ENCODE data around the gene GALNT13. TPM values are rescaled to one million over a fixed set of nuclear protein-coding genes. Genes with fewer than 3 reads are reported as not detected.

The GALNT13 gene
- total RNA-seq: not detected

- Mint-ChIP-seq H3K4me3 (no peak within 1 kb of the TSS), H3K9me3 (peaks cover 3% of the 10 kb centered on the region), H3K36me3 (ENCODE audit: insufficient read depth) (peaks cover 1% of the 10 kb centered on the region), H3K27me3 (ENCODE audit: low read depth) (peaks cover 27% of the 10 kb centered on the region), H3K4me1 (ENCODE audit: low read depth) (peaks cover 3% of the 10 kb centered on the region)
- ATAC-seq (peak in 1 of 2 donors; percentile 37), DNase-seq (no peak)
These were observed at the start of gene GALNT13 for GRCh38 chr2:153871231-153872221. Gene GALNT13, plus strand, starts transcription at chr2:153871922.

GRCh38 chr2:153823880-153824279, 47.8 kb upstream of the GALNT13 start:
- ATAC-seq: no peak
- no peak for DNase-seq
- Mint-ChIP-seq H3K9me3 (peaks cover 13% of the 10 kb centered on the region), H3K36me3 (ENCODE audit: insufficient read depth) (no peaks in the 10 kb centered on the region), H3K4me3 (no peak overlapping the region), H3K27me3 (ENCODE audit: low read depth) (no peaks in the 10 kb centered on the region), H3K4me1 (ENCODE audit: low read depth) (no peaks in the 10 kb centered on the region)

- Mint-ChIP-seq H3K27me3 (ENCODE audit: low read depth) (no peaks in the 10 kb centered on the region), H3K36me3 (ENCODE audit: insufficient read depth) (no peaks in the 10 kb centered on the region), H3K9me3 (peaks cover 30% of the 10 kb centered on the region), H3K4me3 (no peak overlapping the region), H3K4me1 (ENCODE audit: low read depth) (no peaks in the 10 kb centered on the region)
- no peak for DNase-seq
- no peak for ATAC-seq
These were observed 43.4 kb upstream of the GALNT13 start for GRCh38 chr2:153828335-153828734.

- Mint-ChIP-seq H3K36me3 (ENCODE audit: insufficient read depth) (no peaks in the 10 kb centered on the region), H3K4me1 (ENCODE audit: low read depth) (no peaks in the 10 kb centered on the region), H3K27me3 (ENCODE audit: low read depth) (no peaks in the 10 kb centered on the region), H3K9me3 (peaks cover 19% of the 10 kb centered on the region), H3K4me3 (no peak overlapping the region)
- ATAC-seq: no peak
- no peak for DNase-seq
These were observed 37.1 kb upstream of the GALNT13 start for GRCh38 chr2:153834662-153835061.

GRCh38 chr2:153858250-153858649, 13.5 kb upstream of the GALNT13 start:
- DNase-seq (no peak), ATAC-seq (no peak)
- Mint-ChIP-seq H3K9me3 (peaks cover 3% of the 10 kb centered on the region), H3K36me3 (ENCODE audit: insufficient read depth) (no peaks in the 10 kb centered on the region), H3K4me3 (no peak overlapping the region), H3K27me3 (ENCODE audit: low read depth) (no peaks in the 10 kb centered on the region), H3K4me1 (ENCODE audit: low read depth) (no peaks in the 10 kb centered on the region)

GRCh38 chr2:153864022-153864421, 7.7 kb upstream of the GALNT13 start:
- Mint-ChIP-seq H3K4me1 (ENCODE audit: low read depth) (no peaks in the 10 kb centered on the region), H3K4me3 (no peak overlapping the region), H3K9me3 (peaks cover 7% of the 10 kb centered on the region), H3K27me3 (ENCODE audit: low read depth) (no peaks in the 10 kb centered on the region), H3K36me3 (ENCODE audit: insufficient read depth) (no peaks in the 10 kb centered on the region)
- ATAC-seq (no peak), DNase-seq (no peak)

- ATAC-seq: no peak
- H3K4me1 Mint-ChIP-seq (ENCODE audit: low read depth): no peaks in the 10 kb centered on the region
- peaks cover 7% of the 10 kb centered on the region for H3K9me3 Mint-ChIP-seq
- no peak for DNase-seq
- no peak overlapping the region for H3K4me3 Mint-ChIP-seq
- no peaks in the 10 kb centered on the region for H3K36me3 Mint-ChIP-seq (ENCODE audit: insufficient read depth)
- peaks cover 6% of the 10 kb centered on the region for H3K27me3 Mint-ChIP-seq (ENCODE audit: low read depth)
These were observed 5.1 kb upstream of the GALNT13 start for GRCh38 chr2:153866595-153866994.

- Mint-ChIP-seq H3K36me3 (ENCODE audit: insufficient read depth) (peaks cover 1% of the 10 kb centered on the region), H3K9me3 (peaks cover 3% of the 10 kb centered on the region), H3K4me1 (ENCODE audit: low read depth) (peaks cover 3% of the 10 kb centered on the region), H3K27me3 (ENCODE audit: low read depth) (peaks cover 27% of the 10 kb centered on the region), H3K4me3 (no peak overlapping the region)
- ATAC-seq: no peak
- no peak for DNase-seq
These were observed 1.4 kb upstream of the GALNT13 start for GRCh38 chr2:153870308-153870707.

- no peak overlapping the region for H3K4me3 Mint-ChIP-seq
- peaks cover 3% of the 10 kb centered on the region for H3K4me1 Mint-ChIP-seq (ENCODE audit: low read depth)
- peaks cover 1% of the 10 kb centered on the region for H3K36me3 Mint-ChIP-seq (ENCODE audit: insufficient read depth)
- DNase-seq (no peak), ATAC-seq (no peak)
- peaks cover 3% of the 10 kb centered on the region for H3K9me3 Mint-ChIP-seq
- peaks cover 27% of the 10 kb centered on the region for H3K27me3 Mint-ChIP-seq (ENCODE audit: low read depth)
These were observed 759 bp downstream of the GALNT13 start for GRCh38 chr2:153872311-153873051.

- no peak for ATAC-seq
- DNase-seq: no peak
- no peak overlapping the region for H3K4me3 Mint-ChIP-seq
- H3K27me3 Mint-ChIP-seq (ENCODE audit: low read depth): peaks cover 27% of the 10 kb centered on the region
- H3K4me1 Mint-ChIP-seq (ENCODE audit: low read depth): peaks cover 3% of the 10 kb centered on the region
- peaks cover 1% of the 10 kb centered on the region for H3K36me3 Mint-ChIP-seq (ENCODE audit: insufficient read depth)
- H3K9me3 Mint-ChIP-seq: peaks cover 3% of the 10 kb centered on the region
These were observed 1.6 kb downstream of the GALNT13 start for GRCh38 chr2:153873052-153874048.

GRCh38 chr2:153875801-153876466, 4.2 kb downstream of the GALNT13 start:
- ATAC-seq (no peak), DNase-seq (no peak)
- Mint-ChIP-seq H3K4me1 (ENCODE audit: low read depth) (peaks cover 3% of the 10 kb centered on the region), H3K9me3 (peaks cover 6% of the 10 kb centered on the region), H3K27me3 (ENCODE audit: low read depth) (peaks cover 24% of the 10 kb centered on the region), H3K36me3 (ENCODE audit: insufficient read depth) (peaks cover 1% of the 10 kb centered on the region), H3K4me3 (no peak overlapping the region)

- H3K27me3 Mint-ChIP-seq (ENCODE audit: low read depth): no peaks in the 10 kb centered on the region
- no peak overlapping the region for H3K4me3 Mint-ChIP-seq
- H3K36me3 Mint-ChIP-seq (ENCODE audit: insufficient read depth): no peaks in the 10 kb centered on the region
- DNase-seq: no peak
- no peaks in the 10 kb centered on the region for H3K4me1 Mint-ChIP-seq (ENCODE audit: low read depth)
- peaks cover 16% of the 10 kb centered on the region for H3K9me3 Mint-ChIP-seq
- ATAC-seq: no peak
These were observed 9.2 kb downstream of the GALNT13 start for GRCh38 chr2:153880926-153881325.

GRCh38 chr2:153886833-153887232, 15.1 kb downstream of the GALNT13 start:
- ATAC-seq (no peak), DNase-seq (no peak)
- no peaks in the 10 kb centered on the region for H3K4me1 Mint-ChIP-seq (ENCODE audit: low read depth)
- no peaks in the 10 kb centered on the region for H3K27me3 Mint-ChIP-seq (ENCODE audit: low read depth)
- H3K4me3 Mint-ChIP-seq: no peak overlapping the region
- H3K36me3 Mint-ChIP-seq (ENCODE audit: insufficient read depth): no peaks in the 10 kb centered on the region
- H3K9me3 Mint-ChIP-seq: peaks cover 16% of the 10 kb centered on the region

All from activated T-cell treated with anti-CD3 and anti-CD28 coated beads, Interleukin-2, amount 50 U/mL, for 4 hours (primary cell).